Neuronal stem cell (in vitro differentiated cells): ENCODE measurements around the gene DNAH17.

Experiments used
- DNase-seq: peaks from one replicate; pipeline ENCODE4 v3.0.0-alpha.2; 2013; ENCODE audit warnings: low spot score
- H2AFZ ChIP-seq: one replicate; pipeline ENCODE4 v1.6.1; 2013; ENCODE audit warnings: mild to moderate bottlenecking, low read length, inconsistent platforms
- H2AK5ac ChIP-seq: 2 replicates; pipeline ENCODE4 v1.6.1; 2013; ENCODE audit warnings: low read depth, mild to moderate bottlenecking, inconsistent platforms, low read length, moderate library complexity, mixed read lengths
- H2BK120ac ChIP-seq: 2 replicates; pipeline ENCODE4 v1.6.1; 2013; ENCODE audit warnings: low read depth, mild to moderate bottlenecking, inconsistent platforms, low read length, moderate library complexity, mixed read lengths
- H2BK12ac ChIP-seq: one replicate; pipeline ENCODE4 v1.6.1; 2013; ENCODE audit warnings: low read length, inconsistent platforms
- H2BK15ac ChIP-seq: 2 replicates; pipeline ENCODE4 v1.6.1; 2013; ENCODE audit warnings: mild to moderate bottlenecking, low read length, inconsistent platforms, mixed read lengths
- H2BK5ac ChIP-seq: one replicate; pipeline ENCODE4 v1.6.1; 2013; ENCODE audit warnings: inconsistent platforms, mild to moderate bottlenecking, low read length, moderate library complexity
- H3K14ac ChIP-seq: one replicate; pipeline ENCODE4 v1.6.1; 2013; ENCODE audit warnings: low read length, inconsistent platforms
- H3K18ac ChIP-seq: 2 replicates; pipeline ENCODE4 v1.6.1; 2013; ENCODE audit warnings: low read length, inconsistent platforms
- H3K23ac ChIP-seq: 2 replicates; pipeline ENCODE4 v1.6.1; 2013; ENCODE audit warnings: low read depth, mild to moderate bottlenecking, mixed read lengths, low read length, inconsistent platforms; ENCODE audit not compliant: poor library complexity
- H3K27ac ChIP-seq: replicated peaks from 3 replicates; pipeline ENCODE4 v1.5.1; 2013; ENCODE audit warnings: low read length, inconsistent platforms
- H3K27me3 ChIP-seq, 3 experiments: 2 replicates each; pipeline ENCODE4 v1.6.1; 2013; ENCODE audit warnings: low read length in 3 of 3, mild to moderate bottlenecking in 2 of 3, inconsistent platforms in 1 of 3, low read depth in 1 of 3, mixed read lengths in 1 of 3, moderate library complexity in 1 of 3; ENCODE audit not compliant: control insufficient read depth in 3 of 3, insufficient read depth in 3 of 3
- H3K36me3 ChIP-seq, 2 donors: replicated peaks in 1 of 2; 2 replicates each; pipeline ENCODE4 v1.6.1; 2013; ENCODE audit warnings: low read length in 2 of 2; ENCODE audit not compliant: control insufficient read depth in 2 of 2, insufficient read depth in 2 of 2
- H3K4ac ChIP-seq: 2 replicates; pipeline ENCODE4 v1.6.1; 2013; ENCODE audit warnings: inconsistent platforms, mild to moderate bottlenecking, low read length, moderate library complexity
- H3K4me1 ChIP-seq, 2 donors: 1 replicate in 1 of 2; 2 replicates in 1 of 2; pipeline ENCODE4 v1.6.1; 2013; ENCODE audit warnings: low read length in 2 of 2, low read depth in 1 of 2; ENCODE audit not compliant: control insufficient read depth in 2 of 2, insufficient read depth in 1 of 2
- H3K4me2 ChIP-seq: one replicate; pipeline ENCODE4 v1.6.1; 2013; ENCODE audit warnings: mild to moderate bottlenecking, low read length, inconsistent platforms; ENCODE audit not compliant: insufficient read depth, poor library complexity, severe bottlenecking
- H3K4me3 ChIP-seq, 2 donors: 2 replicates each; pipeline ENCODE4 v1.5.1; 2013; ENCODE audit warnings: low read length in 2 of 2, mild to moderate bottlenecking in 2 of 2, inconsistent platforms in 1 of 2, moderate library complexity in 1 of 2
- H3K79me1 ChIP-seq: one replicate; pipeline ENCODE4 v1.6.1; 2013; ENCODE audit warnings: low read depth, mild to moderate bottlenecking, inconsistent platforms, low read length, moderate library complexity
- H3K9ac ChIP-seq: one replicate; pipeline ENCODE4 v1.6.1; 2013; ENCODE audit warnings: mild to moderate bottlenecking, low read depth, low read length, inconsistent platforms; ENCODE audit not compliant: poor library complexity
- H3K9me3 ChIP-seq, 2 donors: replicated peaks in 1 of 2; 2 replicates each; pipeline versions ENCODE3 to v1.6.1; 2013; ENCODE audit warnings: low read length in 2 of 2, mild to moderate bottlenecking in 2 of 2, inconsistent platforms in 1 of 2, low read depth in 1 of 2, mixed read lengths in 1 of 2, moderate library complexity in 1 of 2; ENCODE audit not compliant: control insufficient read depth in 2 of 2, insufficient read depth in 1 of 2
- H4K8ac ChIP-seq: one replicate; pipeline ENCODE4 v1.6.1; 2013; ENCODE audit warnings: low read depth, mild to moderate bottlenecking, inconsistent platforms, low read length, moderate library complexity
- H4K91ac ChIP-seq: one replicate; pipeline ENCODE4 v1.6.1; 2013; ENCODE audit warnings: low read length, low read depth, mild to moderate bottlenecking, inconsistent platforms; ENCODE audit not compliant: poor library complexity
- WGBS, 2 donors: extraction: QIAGEN DNeasy Blood & Tissue Kit; methylation state at CpG; one replicate each; pipeline ENCODE4 v1.1.7; 2013; ENCODE audit warnings: missing lambda C conversion rate in 2 of 2, mixed read lengths in 1 of 2; ENCODE audit not compliant: insufficient read length in 2 of 2, insufficient replicate concordance in 1 of 2; ENCODE audit errors: extremely low coverage in 2 of 2; 5-methylcytosine and 5-hydroxymethylcytosine counted together

Gene DNAH17

GRCh38 chr17:78558181-78558850, 18.9 kb downstream of the DNAH17 start:
- H3K9me3 ChIP-seq = no peaks in the 10 kb centered on the region
- no peak overlapping the region for H3K9ac ChIP-seq
- WGBS, 2 donors = no CpG with 5 or more reads among the region's 10 CpGs
- no peak overlapping the region for H4K91ac ChIP-seq
- H3K4me1 ChIP-seq = no peaks in the 10 kb centered on the region
- H3K27me3 ChIP-seq = peaks cover 0 to 5% (median 2%) of the 10 kb centered on the region in 3 experiments
- no peak overlapping the region for H3K27ac ChIP-seq
- H2AK5ac ChIP-seq = no peak overlapping the region
- no peak overlapping the region for H3K18ac ChIP-seq
- no peaks in the 10 kb centered on the region for H3K79me1 ChIP-seq
- no peak overlapping the region for H3K4ac ChIP-seq
- peak overlapping the region; percentile 25 for H3K14ac ChIP-seq
- no peak overlapping the region for H3K4me3 ChIP-seq
- H2BK12ac ChIP-seq = no peak overlapping the region
- H3K23ac ChIP-seq = no peak overlapping the region
- H4K8ac ChIP-seq = no peak overlapping the region
- no peak overlapping the region for H2BK120ac ChIP-seq
- no peak overlapping the region for H2AFZ ChIP-seq
- no peak overlapping the region for H2BK5ac ChIP-seq
- H3K4me2 ChIP-seq = no peak overlapping the region
- DNase-seq = no peak
- no peaks in the 10 kb centered on the region for H3K36me3 ChIP-seq
- no peak overlapping the region for H2BK15ac ChIP-seq

DNA sequence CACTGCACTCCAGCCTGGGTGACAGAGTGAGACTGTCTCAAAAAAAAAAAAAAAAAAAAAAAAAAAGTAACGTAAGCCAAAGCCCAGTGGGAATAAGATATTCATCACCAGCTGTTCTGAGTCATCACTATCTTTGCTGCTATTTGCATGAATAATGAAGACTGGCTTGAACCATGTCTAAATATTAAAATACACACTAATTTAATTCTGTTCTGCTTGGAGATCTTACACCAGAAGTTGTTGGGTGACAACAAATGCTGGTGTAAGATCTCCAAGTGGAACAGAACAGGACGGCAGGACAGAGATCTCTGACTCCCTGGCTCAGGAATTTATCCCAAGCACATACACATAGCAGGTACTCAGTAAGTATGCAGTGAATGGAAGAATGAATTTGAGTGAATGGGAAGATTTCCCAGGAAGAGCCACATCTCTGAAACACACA, 19.6 kb downstream of the DNAH17 start:
- no peak overlapping the region for H3K14ac ChIP-seq
- no peak overlapping the region for H3K9ac ChIP-seq
- no peak overlapping the region for H3K23ac ChIP-seq
- no peak overlapping the region for H2BK12ac ChIP-seq
- H4K91ac ChIP-seq = no peak overlapping the region
- H3K27me3 ChIP-seq = peaks cover 0 to 5% (median 2%) of the 10 kb centered on the region in 3 experiments
- no CpG with 5 or more reads among the region's 2 CpGs for WGBS, 2 donors
- no peak overlapping the region for H3K27ac ChIP-seq
- H3K4me3 ChIP-seq = no peak overlapping the region
- no peak overlapping the region for H3K4me2 ChIP-seq
- H3K4me1 ChIP-seq = peaks cover 0 to 2% of the 10 kb centered on the region in 2 donors
- DNase-seq = no peak
- no peak overlapping the region for H2AFZ ChIP-seq
- no peak overlapping the region for H2BK120ac ChIP-seq
- H4K8ac ChIP-seq = no peak overlapping the region
- no peak overlapping the region for H3K18ac ChIP-seq
- no peaks in the 10 kb centered on the region for H3K79me1 ChIP-seq
- no peaks in the 10 kb centered on the region for H3K9me3 ChIP-seq
- H2BK15ac ChIP-seq = no peak overlapping the region
- H3K36me3 ChIP-seq = no peaks in the 10 kb centered on the region
- H3K4ac ChIP-seq = no peak overlapping the region
- H2AK5ac ChIP-seq = no peak overlapping the region
- H2BK5ac ChIP-seq = no peak overlapping the region

- Histone ChIP-seq H3K4me3 (no peak overlapping the region), H3K79me1 (no peaks in the 10 kb centered on the region), H2BK12ac (no peak overlapping the region), H2AFZ (no peak overlapping the region), H2BK120ac (no peak overlapping the region), H4K91ac (no peak overlapping the region), H3K36me3 (no peaks in the 10 kb centered on the region), H3K9me3 (no peaks in the 10 kb centered on the region), H3K4me1 (peaks cover 0 to 2% of the 10 kb centered on the region in 2 donors), H2BK15ac (no peak overlapping the region), H3K18ac (no peak overlapping the region), H3K27ac (no peak overlapping the region), H3K23ac (no peak overlapping the region), H2BK5ac (no peak overlapping the region), H2AK5ac (no peak overlapping the region), H4K8ac (no peak overlapping the region), H3K14ac (no peak overlapping the region), H3K27me3 (peaks cover 0 to 5% (median 2%) of the 10 kb centered on the region in 3 experiments), H3K9ac (no peak overlapping the region), H3K4ac (no peak overlapping the region), H3K4me2 (no peak overlapping the region)
- no CpG with 5 or more reads among the region's 11 CpGs for WGBS, 2 donors
- DNase-seq = no peak
Measured at GRCh38 chr17:78556812-78557211, 20.4 kb downstream of the DNAH17 start.

DNA sequence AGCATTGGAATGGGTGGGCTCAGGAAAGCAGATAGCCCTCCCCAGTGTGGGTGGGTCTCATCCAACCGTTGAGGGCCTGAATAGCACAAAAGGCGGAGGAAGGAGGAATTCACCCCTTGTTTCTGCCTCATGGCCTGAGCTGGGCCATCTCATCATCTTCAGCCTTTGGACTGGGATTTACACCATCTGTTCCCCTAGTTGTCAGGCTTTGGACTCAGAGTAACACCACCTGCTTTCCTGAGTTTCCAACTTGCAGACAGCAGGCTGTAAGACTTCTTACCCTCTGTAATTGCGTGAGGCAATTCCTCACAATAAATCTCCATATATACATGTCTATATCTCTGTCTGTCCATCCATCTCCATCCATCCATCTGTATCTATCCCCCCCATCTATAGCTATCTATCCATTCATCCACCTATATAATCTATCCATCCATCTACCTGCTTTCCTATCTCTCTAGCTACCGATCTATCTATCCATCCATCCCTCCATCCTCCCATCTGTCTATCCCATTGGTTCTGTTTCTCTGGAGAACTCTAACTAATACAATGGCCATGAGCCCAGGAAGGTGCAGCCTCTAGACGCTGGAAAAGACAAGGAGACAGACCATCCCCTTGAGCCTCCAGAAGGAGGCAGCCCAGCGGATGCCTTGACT, 21.3 kb downstream of the DNAH17 start:
- 100% methylated on average over 1 of the region's 6 CpGs; no CpG with 5 or more reads in 1 of the 2 donors for WGBS, 2 donors
- no peak overlapping the region for H2BK5ac ChIP-seq

More for the DNA sequence above, 21.3 kb downstream of the DNAH17 start:
- Histone ChIP-seq H3K4me2 (no peak overlapping the region), H4K91ac (no peak overlapping the region), H3K27ac (no peak overlapping the region), H3K4me1 (peaks cover 0 to 2% of the 10 kb centered on the region in 2 donors), H3K36me3 (no peaks in the 10 kb centered on the region), H3K79me1 (no peaks in the 10 kb centered on the region), H3K9ac (no peak overlapping the region), H3K27me3 (peaks cover 0 to 5% (median 2%) of the 10 kb centered on the region in 3 experiments), H3K4ac (no peak overlapping the region), H3K4me3 (no peak overlapping the region), H3K14ac (peak overlapping the region; percentile 64), H2AFZ (no peak overlapping the region), H4K8ac (no peak overlapping the region), H3K23ac (no peak overlapping the region), H2BK120ac (no peak overlapping the region), H3K9me3 (no peaks in the 10 kb centered on the region), H2BK12ac (no peak overlapping the region), H3K18ac (peak overlapping the region; percentile 80), H2BK15ac (no peak overlapping the region), H2AK5ac (no peak overlapping the region)
- DNase-seq = no peak
